Caco-2 (cell line): ENCODE data around the gene RSPH9. TPM values are rescaled to one million over a fixed set of nuclear protein-coding genes. Genes with fewer than 3 reads are reported as not detected.
A peak's percentile ranks its signal among the peaks of the same experiment; 100 is the strongest.

Experiments
- BruUV-seq: library from RNA; stranded (reverse); fragments of 400-500 nt; replicated peaks from 2 replicates; lab custom pipeline; 2021; lab: Mats Ljungman, UMichigan
- CTCF ChIA-PET: fragments of 300-600 bp; sonication (Branson Sonifier 250); formaldehyde crosslinking; loops from one replicate; lab custom pipeline; 2022; ENCODE audit warnings: antibody characterized with exemption; lab: Charles Lee
- POLR2A ChIA-PET: fragments of 300-600 bp; sonication (Branson Sonifier 250); formaldehyde crosslinking; loops from one replicate; lab custom pipeline; 2022; ENCODE audit warnings: antibody characterized with exemption; lab: Charles Lee
- DNase-seq, 2 experiments: peaks; one replicate each; pipeline versions ENCODE4 v3.0.0 to v3.0.0-alpha.2; 2020 to 2022
- H3K27me3 ChIP-seq: replicated peaks from 2 replicates; pipeline ENCODE4 v1.6.0; 2011; ENCODE audit warnings: low read length; ENCODE audit not compliant: control insufficient read depth, insufficient read depth
- H3K36me3 ChIP-seq: 2 replicates; pipeline ENCODE4 v1.5.1; 2011; ENCODE audit warnings: low read length; ENCODE audit not compliant: control insufficient read depth, insufficient read depth
- H3K4me1 ChIP-seq: fragments of 250-450 bp; sonication (Bioruptor Pico); 2 replicates; pipeline ENCODE4 v1.5.1; 2020; ENCODE audit warnings: mild to moderate bottlenecking
- H3K4me3 ChIP-seq: 2 replicates; pipeline ENCODE4 v1.5.1; 2011; ENCODE audit warnings: low read depth, mild to moderate bottlenecking, control low read depth, low read length
- H3K9me3 ChIP-seq: fragments of 250-450 bp; sonication (Bioruptor Pico); 2 replicates; pipeline ENCODE4 v1.5.1; 2020; ENCODE audit warnings: mild to moderate bottlenecking, moderate library complexity
- H3K27ac Mint-ChIP-seq: one replicate; pipeline ENCODE4 v1.8.0; 2022; ENCODE audit warnings: mixed read lengths; ENCODE audit not compliant: unreplicated experiment
- H3K27me3 Mint-ChIP-seq: one replicate; pipeline ENCODE4 v1.8.0; 2022; ENCODE audit warnings: mixed read lengths; ENCODE audit not compliant: insufficient read depth, unreplicated experiment
- H3K36me3 Mint-ChIP-seq: one replicate; pipeline ENCODE4 v1.8.0; 2022; ENCODE audit warnings: mild to moderate bottlenecking, mixed read lengths; ENCODE audit not compliant: insufficient read depth, unreplicated experiment
- H3K4me1 Mint-ChIP-seq: one replicate; pipeline ENCODE4 v1.8.0; 2022; ENCODE audit warnings: low read depth, mixed read lengths; ENCODE audit not compliant: unreplicated experiment
- H3K4me3 Mint-ChIP-seq: one replicate; pipeline ENCODE4 v1.8.0; 2022; ENCODE audit warnings: mild to moderate bottlenecking, moderate library complexity, mixed read lengths; ENCODE audit not compliant: unreplicated experiment
- H3K9me3 Mint-ChIP-seq: one replicate; pipeline ENCODE4 v1.8.0; 2022; ENCODE audit warnings: mixed read lengths; ENCODE audit not compliant: unreplicated experiment
- CTCF ChIP-seq, 2 experiments: fragments of 200-600 bp in 1 of 2; IDR thresholded peaks; 1 replicate in 1 of 2; 2 replicates in 1 of 2; pipeline versions ENCODE4 v1.5.1 to v1.8.0; 2011 to 2022; ENCODE audit warnings: antibody characterized with exemption in 1 of 2, control low read depth in 1 of 2, inconsistent platforms in 1 of 2, low read depth in 1 of 2, low read length in 1 of 2, mild to moderate bottlenecking in 1 of 2, moderate library complexity in 1 of 2; ENCODE audit not compliant: insufficient read depth in 1 of 2, severe bottlenecking in 1 of 2, unreplicated experiment in 1 of 2
- intact Hi-C: fragments of 100-400 bp; cut with micrococcal nuclease; formaldehyde crosslinking; loops from one replicate; pipeline ENCODE4 v1.10.0; 2022; ENCODE audit not compliant: unreplicated experiment
- total RNA-seq: library from RNA; stranded (reverse); gene quantifications from 2 replicates; pipeline ENCODE4 v1.2.3, GENCODE V29; 2022

The RSPH9 gene
- total RNA-seq, 1 experiment from 2014 or later, result not detected

GRCh38 chr6:43624786-43625288 lies 20.0 kb upstream of the RSPH9 start:
- intact Hi-C loops, result no loop called here
- POLR2A ChIA-PET, result no interaction called here
- H3K27ac Mint-ChIP-seq, result no peak overlapping the region
- no peaks in the 10 kb centered on the region for H3K9me3 Mint-ChIP-seq
- DNase-seq, result no peak
- no peak for TF ChIP-seq CTCF (IDR thresholded peaks at IDR 0.05; ENCODE audit: insufficient read depth in 1 of 2, low read depth in 1 of 2, low read length in 1 of 2, severe bottlenecking in 1 of 2, unreplicated experiment in 1 of 2)
- Histone ChIP-seq H3K4me3 (no peak overlapping the region), H3K9me3 (no peaks in the 10 kb centered on the region), H3K4me1 (no peaks in the 10 kb centered on the region), H3K36me3 (peaks cover 3% of the 10 kb centered on the region), H3K27me3 (no peaks in the 10 kb centered on the region)
- H3K4me1 Mint-ChIP-seq, result peaks cover 12% of the 10 kb centered on the region
- BruUV-seq, result no TSS peak
- CTCF ChIA-PET, result no interaction called here
- H3K4me3 Mint-ChIP-seq, result no peak overlapping the region
- H3K27me3 Mint-ChIP-seq, result no peaks in the 10 kb centered on the region
- H3K36me3 Mint-ChIP-seq, result peaks cover 39% of the 10 kb centered on the region

GRCh38 chr6:43625393-43625992 lies 19.3 kb upstream of the RSPH9 start:
- no peak overlapping the region for H3K4me3 Mint-ChIP-seq
- no peaks in the 10 kb centered on the region for H3K9me3 Mint-ChIP-seq
- Histone ChIP-seq H3K4me1 (no peaks in the 10 kb centered on the region), H3K4me3 (no peak overlapping the region), H3K36me3 (peaks cover 3% of the 10 kb centered on the region), H3K9me3 (no peaks in the 10 kb centered on the region), H3K27me3 (no peaks in the 10 kb centered on the region)
- BruUV-seq, result no TSS peak
- TF ChIP-seq CTCF (IDR thresholded peaks at IDR 0.05; ENCODE audit: insufficient read depth in 1 of 2, low read depth in 1 of 2, low read length in 1 of 2, severe bottlenecking in 1 of 2, unreplicated experiment in 1 of 2), result no peak
- H3K27ac Mint-ChIP-seq, result no peak overlapping the region
- CTCF ChIA-PET, result interaction anchor here (0.5 kb wide), 1 partner anchor 96 kb away, joined by 3 read pairs; no protein-coding TSS in a partner anchor
- POLR2A ChIA-PET, result no interaction called here
- peaks cover 12% of the 10 kb centered on the region for H3K4me1 Mint-ChIP-seq
- intact Hi-C loops, result no loop called here
- H3K36me3 Mint-ChIP-seq, result peaks cover 40% of the 10 kb centered on the region
- no peak for DNase-seq
- H3K27me3 Mint-ChIP-seq, result no peaks in the 10 kb centered on the region

- peak overlapping the region; percentile 76 for H3K27ac Mint-ChIP-seq
- peaks cover 12% of the 10 kb centered on the region for H3K4me1 Mint-ChIP-seq
- TF ChIP-seq CTCF (IDR thresholded peaks at IDR 0.05; ENCODE audit: insufficient read depth in 1 of 2, low read depth in 1 of 2, low read length in 1 of 2, severe bottlenecking in 1 of 2, unreplicated experiment in 1 of 2), result no peak
- CTCF ChIA-PET, result no interaction called here
- H3K36me3 Mint-ChIP-seq, result peaks cover 28% of the 10 kb centered on the region
- Histone ChIP-seq H3K4me3 (no peak overlapping the region), H3K27me3 (no peaks in the 10 kb centered on the region), H3K4me1 (no peaks in the 10 kb centered on the region; the same call in 1 of the 2 replicates), H3K9me3 (no peaks in the 10 kb centered on the region), H3K36me3 (peaks cover 1% of the 10 kb centered on the region; the same call in 1 of the 2 replicates)
- peak overlapping the region; percentile 54 for H3K4me3 Mint-ChIP-seq
- H3K9me3 Mint-ChIP-seq, result no peaks in the 10 kb centered on the region
- no TSS peak for BruUV-seq
- intact Hi-C loops, result no loop called here
- DNase-seq, result no peak
- POLR2A ChIA-PET, result interaction anchor here (0.6 kb wide), 1 partner anchor 56 kb away, joined by 3 read pairs; no protein-coding TSS in a partner anchor
- no peaks in the 10 kb centered on the region for H3K27me3 Mint-ChIP-seq
Observed at GRCh38 chr6:43627008-43627825, 17.6 kb upstream of the RSPH9 start.
